SU-DHL-6 (cell line): Measurements from ENCODE around the gene UBE2D4.

Experiments used
- H2AFZ ChIP-seq: fragments of 200-600 bp; sonication (generic); 2 replicates; pipeline ENCODE4 v1.6.1; 2014; ENCODE audit warnings: low read depth, mild to moderate bottlenecking, moderate library complexity, mixed read lengths, antibody characterized with exemption, low read length; ENCODE audit not compliant: severe bottlenecking
- H3F3A ChIP-seq: fragments of 200-600 bp; shearing (Covaris generic); 2 replicates; pipeline ENCODE4 v1.6.0; 2016; ENCODE audit warnings: antibody characterized with exemption, mild to moderate bottlenecking; ENCODE audit not compliant: insufficient read depth
- H3K27ac ChIP-seq: fragments of 200-600 bp; sonication (generic); 2 replicates; pipeline ENCODE4 v1.5.1; 2016; ENCODE audit warnings: low read depth, mild to moderate bottlenecking, low read length, moderate library complexity, mixed read lengths
- H3K27me3 ChIP-seq: fragments of 200-600 bp; sonication (generic), shearing (Covaris generic); 2 replicates; pipeline ENCODE4 v1.6.0; 2014; ENCODE audit warnings: mild to moderate bottlenecking, low read length
- H3K36me3 ChIP-seq: fragments of 200-600 bp; sonication (generic); 2 replicates; pipeline ENCODE4 v1.6.1; 2014; ENCODE audit warnings: mild to moderate bottlenecking, low read length, mixed read lengths
- H3K4me2 ChIP-seq: fragments of 300-600, 200-600 bp; shearing (Covaris generic), sonication (generic); 2 replicates; pipeline ENCODE4 v1.6.0; 2014; ENCODE audit warnings: low read length, low read depth, mild to moderate bottlenecking; ENCODE audit not compliant: poor library complexity, severe bottlenecking
- H3K4me3 ChIP-seq: fragments of 200-600 bp; sonication (generic); 2 replicates; pipeline ENCODE4 v1.5.1; 2014; ENCODE audit warnings: antibody characterized with exemption, low read length, mild to moderate bottlenecking, mixed read lengths; ENCODE audit not compliant: insufficient read depth, poor library complexity, severe bottlenecking
- H3K79me2 ChIP-seq: fragments of 200-600 bp; sonication (generic); 2 replicates; pipeline ENCODE4 v1.6.1; 2014; ENCODE audit warnings: mild to moderate bottlenecking, low read length, moderate library complexity; ENCODE audit not compliant: insufficient read depth
- H3K9ac ChIP-seq: fragments of 200-600 bp; sonication (generic); 2 replicates; pipeline ENCODE4 v1.7.0; 2014; ENCODE audit warnings: mild to moderate bottlenecking, low read length
- H3K9me2 ChIP-seq: fragments of 200-600 bp; sonication (generic); replicated peaks from 2 replicates; pipeline ENCODE4 v1.6.1; 2014; ENCODE audit warnings: low read length; ENCODE audit not compliant: insufficient read depth
- H3K9me3 ChIP-seq: fragments of 200-600 bp; sonication (generic); 2 replicates; pipeline ENCODE4 v1.6.1; 2014; ENCODE audit warnings: low read length, mixed read lengths; ENCODE audit not compliant: insufficient read depth
- H4K20me1 ChIP-seq: fragments of 200-600 bp; sonication (generic); 2 replicates; pipeline ENCODE4 v1.6.1; 2014; ENCODE audit warnings: low read depth, mild to moderate bottlenecking, antibody characterized with exemption, low read length, moderate library complexity, mixed read lengths
- CTCF ChIP-seq: fragments of 200-600 bp; sonication (generic); IDR thresholded peaks from one replicate; pipeline ENCODE4 v1.5.1; 2017; ENCODE audit warnings: antibody characterized with exemption, mild to moderate bottlenecking, low read length, moderate library complexity; ENCODE audit not compliant: insufficient read depth, poor library complexity, severe bottlenecking
- EZH2phosphoT487 ChIP-seq: fragments of 200-600 bp; sonication (generic), shearing (Covaris generic); conservative IDR thresholded peaks from 2 replicates; pipeline ENCODE4 v1.6.1; 2018; ENCODE audit warnings: mild to moderate bottlenecking, antibody characterized with exemption, low read length, moderate library complexity, mixed read lengths

Gene UBE2D4

GRCh38 chr7:43938892-43939482 is 12.8 kb downstream of the UBE2D4 start:
- Histone ChIP-seq H3K9ac (no peak overlapping the region), H3K4me2 (no peak overlapping the region), H4K20me1 (no peaks in the 10 kb centered on the region), H3K4me3 (no peak overlapping the region), H3K27ac (no peak overlapping the region), H2AFZ (no peak overlapping the region), H3K36me3 (no peaks in the 10 kb centered on the region), H3K9me2 (no peaks in the 10 kb centered on the region), H3K9me3 (no peaks in the 10 kb centered on the region), H3K27me3 (no peaks in the 10 kb centered on the region), H3K79me2 (no peaks in the 10 kb centered on the region), H3F3A (no peaks in the 10 kb centered on the region)
- TF ChIP-seq CTCF (no peak), EZH2phosphoT487 (no peak)

GRCh38 chr7:43942250-43942649 is 16.0 kb downstream of the UBE2D4 start:
- no peak overlapping the region for H3K4me2 ChIP-seq
- H3K36me3 ChIP-seq: peaks cover 3% of the 10 kb centered on the region; the same call in 1 of the 2 replicates
- H3K79me2 ChIP-seq: no peaks in the 10 kb centered on the region
- H3K9me3 ChIP-seq: no peaks in the 10 kb centered on the region
- H2AFZ ChIP-seq: no peak overlapping the region
- no peak overlapping the region for H3K4me3 ChIP-seq
- no peaks in the 10 kb centered on the region for H3F3A ChIP-seq
- no peaks in the 10 kb centered on the region for H3K9me2 ChIP-seq
- no peaks in the 10 kb centered on the region for H4K20me1 ChIP-seq
- H3K9ac ChIP-seq: no peak overlapping the region
- H3K27ac ChIP-seq: no peak overlapping the region
- TF ChIP-seq EZH2phosphoT487: no peak
- TF ChIP-seq CTCF: no peak
- no peaks in the 10 kb centered on the region for H3K27me3 ChIP-seq

DNA sequence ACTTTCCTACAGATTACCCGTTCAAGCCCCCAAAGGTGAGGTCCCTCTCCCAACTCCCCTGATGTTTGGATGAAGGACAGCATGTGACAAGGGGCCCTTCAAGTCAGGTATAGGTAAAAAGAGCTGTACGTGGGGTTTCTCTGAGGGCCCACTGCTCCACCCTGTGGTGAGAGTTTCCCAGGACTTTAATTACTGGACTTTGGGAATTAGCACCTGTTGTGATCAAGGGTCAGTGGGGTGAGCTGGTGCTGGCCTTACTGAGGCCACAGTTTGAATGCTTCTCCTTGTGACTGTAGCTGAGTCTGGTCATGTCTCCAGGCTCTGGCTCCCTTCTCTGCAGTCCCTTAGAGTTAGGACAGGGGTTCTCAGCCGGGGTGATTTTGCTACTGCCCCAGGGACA is 16.8 kb downstream of the UBE2D4 start:
- TF ChIP-seq EZH2phosphoT487: no peak
- no peak for TF ChIP-seq CTCF
- H3K9me2 ChIP-seq: no peaks in the 10 kb centered on the region

More for the DNA sequence above, 16.8 kb downstream of the UBE2D4 start:
- H3K9ac ChIP-seq: no peak overlapping the region
- no peak overlapping the region for H3K27ac ChIP-seq
- peaks cover 3% of the 10 kb centered on the region; the same call in 1 of the 2 replicates for H3K36me3 ChIP-seq
- no peak overlapping the region for H3K4me2 ChIP-seq
- H4K20me1 ChIP-seq: no peaks in the 10 kb centered on the region
- no peaks in the 10 kb centered on the region for H3K27me3 ChIP-seq
- no peaks in the 10 kb centered on the region for H3K79me2 ChIP-seq
- H3K4me3 ChIP-seq: no peak overlapping the region
- no peak overlapping the region for H2AFZ ChIP-seq
- H3F3A ChIP-seq: no peaks in the 10 kb centered on the region
- no peaks in the 10 kb centered on the region for H3K9me3 ChIP-seq
